Activated naive CD4-positive, alpha-beta T cell (primary cell): ENCODE measurements around the gene ST8SIA6.
"Not testable (repeated sequence)": the region's sequence is repeated elsewhere in the genome, so short reads cannot be mapped to it uniquely, and the experiment has no call there.

Experiments
- DNase-seq, 4 experiments: peaks; one replicate each; lab custom pipeline; 2025; lab: John Stamatoyannopoulos, UW

The ST8SIA6 gene

DNA sequence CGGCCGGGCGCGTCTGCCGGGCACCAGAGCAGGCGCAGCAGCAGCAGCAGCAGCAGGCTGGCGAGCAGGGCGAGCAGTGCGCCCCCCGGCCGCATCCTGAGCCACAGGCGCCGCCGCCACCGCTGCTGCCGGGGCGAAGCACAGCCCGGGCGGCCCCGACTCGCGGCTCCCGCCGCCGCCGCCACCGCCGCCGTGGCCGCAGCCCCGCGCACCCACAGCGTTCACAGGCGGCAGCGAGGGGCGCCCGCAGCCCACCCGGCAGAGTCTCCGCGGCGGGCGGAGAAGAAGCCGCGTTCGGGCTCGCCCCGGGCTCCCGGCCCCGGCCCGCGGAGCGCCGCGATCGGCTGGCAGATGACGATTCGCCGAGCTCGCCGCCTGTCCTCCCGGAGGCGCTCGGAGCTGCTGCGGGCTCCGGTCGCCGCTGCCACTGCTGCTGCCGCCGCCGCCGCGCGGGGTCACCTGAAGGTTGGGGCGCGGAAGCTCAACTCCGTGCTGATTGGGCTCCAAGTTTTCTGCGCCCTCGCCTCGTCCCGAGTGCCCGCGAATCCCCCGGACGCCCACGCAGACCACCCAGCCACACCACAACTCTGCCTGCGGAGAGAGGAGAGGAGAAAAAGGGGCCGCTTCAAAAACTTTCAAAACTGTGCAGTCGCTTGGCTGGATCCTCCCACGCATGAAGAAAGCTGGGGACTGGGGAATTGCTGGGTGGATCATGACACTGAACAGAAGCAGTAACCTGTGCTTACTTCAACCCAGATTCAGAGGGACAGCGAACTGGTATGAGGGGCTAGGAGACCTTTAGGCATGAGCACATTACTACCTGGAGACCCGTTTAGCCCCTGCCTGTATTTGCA, at the start of gene ST8SIA6:
ST8SIA6 (minus strand) TSS at position 435 of the 854 bp plus-strand sequence; CDS start at position 95, 340 bp downstream.
- peak in 3 of 4 experiments; percentile 3 to 47 (median 20) for DNase-seq

- no peak for DNase-seq
These were observed 49.4 kb upstream of the ST8SIA6 start for GRCh38 chr10:17503795-17504194.

DNA sequence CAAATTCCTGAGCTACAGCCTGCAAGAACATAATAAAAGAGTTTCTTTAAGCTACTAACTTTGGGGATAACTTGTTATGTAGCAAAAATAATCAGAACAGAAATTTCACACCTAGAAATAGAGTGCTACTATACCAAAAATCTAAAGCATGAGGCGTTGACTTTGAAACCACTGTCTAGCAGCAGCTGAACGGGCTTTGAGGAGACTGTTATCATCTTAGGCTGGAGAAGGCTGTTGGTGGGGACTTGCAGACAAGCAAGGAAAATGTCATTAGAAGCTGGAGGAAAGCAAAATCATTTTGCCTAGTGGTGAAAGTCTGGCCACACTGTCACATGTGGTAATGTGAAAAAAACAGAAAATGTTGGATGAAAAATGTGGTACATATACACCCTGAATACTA, 48.4 kb upstream of the ST8SIA6 start:
- no peak for DNase-seq

DNA sequence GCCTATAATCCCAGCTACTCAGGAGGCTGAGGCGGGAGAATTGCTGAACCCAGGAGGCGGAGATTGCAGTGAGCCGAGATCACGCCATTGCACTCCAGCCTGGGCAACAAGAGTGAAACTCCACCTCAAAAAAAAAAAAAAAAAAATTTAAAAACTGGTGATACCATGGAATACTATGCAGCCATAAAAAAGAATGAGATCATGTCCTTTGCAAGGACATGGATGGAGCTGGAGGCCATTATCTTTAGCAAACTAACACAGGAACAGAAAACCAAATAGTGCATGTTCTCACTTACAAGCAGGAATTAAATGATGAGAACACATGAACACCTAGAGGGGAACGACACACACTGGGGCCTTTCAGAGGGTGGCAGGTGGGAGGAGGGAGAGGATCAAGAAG, 44.6 kb upstream of the ST8SIA6 start:
- not testable (repeated sequence) for DNase-seq

- DNase-seq: no peak
These were observed 43.1 kb upstream of the ST8SIA6 start for GRCh38 chr10:17497446-17498030.

- no peak for DNase-seq
These were observed 40.3 kb upstream of the ST8SIA6 start for GRCh38 chr10:17494626-17495260.

DNA sequence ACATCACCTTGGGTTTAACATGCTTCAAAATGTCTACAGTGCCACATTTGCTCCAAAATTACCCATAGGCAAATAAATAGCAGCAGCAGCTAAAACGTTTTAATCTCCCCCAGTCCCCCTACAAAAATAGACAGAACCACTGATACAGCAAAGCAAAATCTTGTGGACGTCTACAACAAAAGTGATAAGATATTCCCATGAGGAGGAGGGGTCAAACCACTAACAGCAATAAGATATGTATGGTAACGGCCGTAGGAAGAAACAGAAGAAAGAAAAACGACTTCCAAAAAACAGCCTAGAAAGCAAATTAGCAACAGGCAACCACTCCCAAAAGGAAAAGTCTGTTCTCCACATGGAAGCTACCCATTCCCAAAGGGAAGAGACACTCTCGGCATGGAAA, 34.5 kb upstream of the ST8SIA6 start:
- DNase-seq: no peak

GRCh38 chr10:17483079-17483478, 28.7 kb upstream of the ST8SIA6 start:
- DNase-seq: no peak

DNA sequence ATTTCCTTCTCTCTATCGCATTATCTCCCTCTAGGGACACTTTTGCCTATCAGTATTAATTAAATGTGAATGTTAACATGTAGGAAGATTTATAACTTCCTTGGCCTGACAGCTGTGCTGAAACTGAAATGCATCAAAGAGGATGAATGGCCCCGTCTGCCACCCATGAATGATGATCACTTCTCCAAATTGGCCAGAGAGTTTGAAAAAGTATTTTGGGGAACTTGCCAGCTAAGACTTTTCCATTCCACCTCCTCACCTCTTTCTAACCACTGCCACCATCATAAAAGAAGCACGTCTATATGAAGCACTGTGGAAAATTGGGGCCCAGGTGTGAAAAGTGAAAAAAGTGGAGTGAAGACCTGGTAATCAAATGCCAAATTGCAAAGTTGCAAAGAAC, 25.4 kb upstream of the ST8SIA6 start:
- no peak for DNase-seq

DNA sequence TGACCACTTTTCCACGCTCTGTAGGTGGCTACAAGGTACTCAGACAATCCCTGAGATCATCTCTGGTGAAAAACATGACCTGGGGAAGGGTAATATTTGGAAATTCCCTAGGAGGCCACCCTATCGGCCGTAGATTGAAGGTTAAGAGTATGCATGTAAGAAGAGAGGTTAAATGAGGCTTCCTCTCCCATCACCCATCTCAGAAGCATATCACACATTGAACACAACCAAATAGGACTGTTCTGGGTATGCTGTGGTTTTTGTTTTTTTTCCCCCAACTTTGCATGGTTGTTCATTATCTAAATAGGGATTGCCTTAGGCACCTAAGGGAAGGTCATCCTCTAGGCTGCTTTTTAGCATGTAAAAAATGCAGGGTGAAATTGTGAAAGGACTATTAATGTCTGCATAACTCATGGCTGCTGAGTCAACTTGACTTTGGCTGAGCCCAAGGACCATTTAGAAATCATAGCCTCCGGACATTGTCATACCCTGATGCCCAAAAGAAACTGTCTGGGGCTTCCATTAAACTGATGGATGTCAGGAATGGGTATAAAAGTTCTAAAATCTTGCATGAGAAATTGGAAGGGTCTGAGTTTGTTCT, 24.7 kb upstream of the ST8SIA6 start:
- no peak for DNase-seq

DNA sequence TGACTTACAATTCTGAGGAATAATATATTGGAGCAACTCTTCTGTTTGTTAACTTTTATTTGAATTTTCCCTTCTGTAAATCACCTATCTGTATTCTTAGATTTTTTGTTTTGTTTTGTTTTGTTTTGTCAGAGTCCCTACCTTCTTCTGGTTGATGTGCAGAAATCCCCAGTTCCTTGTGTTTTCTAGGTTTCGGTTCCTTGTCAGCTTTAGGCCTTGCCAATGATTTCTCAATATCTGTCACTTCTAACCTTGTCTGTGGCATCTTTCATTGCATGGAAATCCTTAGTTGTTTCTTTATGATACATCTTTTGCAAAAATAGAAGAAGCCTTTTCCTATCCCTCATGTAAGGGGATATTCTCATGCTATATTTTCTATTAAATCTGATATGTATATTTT, 21.7 kb upstream of the ST8SIA6 start:
- DNase-seq: no peak

DNA sequence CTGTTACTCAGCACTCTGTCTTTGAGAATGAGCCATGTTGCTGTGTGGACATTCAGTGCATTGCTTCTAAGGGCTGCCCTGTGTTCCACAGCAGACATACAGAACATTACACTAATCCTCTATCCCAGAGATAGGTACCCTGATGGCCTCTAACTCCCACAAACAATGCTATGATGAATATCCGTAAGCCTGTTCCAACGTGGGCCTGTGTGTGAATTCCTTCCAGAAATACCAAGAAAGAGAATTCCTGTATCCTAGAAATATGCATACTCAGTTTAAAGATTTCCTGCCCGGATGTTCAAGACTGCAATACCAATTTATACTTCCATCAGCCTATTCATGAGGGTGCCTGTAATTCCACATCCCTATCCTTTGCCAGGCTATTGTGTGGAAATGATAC, 21.3 kb upstream of the ST8SIA6 start:
- no peak for DNase-seq

- DNase-seq: no peak
These were observed 20.4 kb upstream of the ST8SIA6 start for GRCh38 chr10:17474595-17475323.

- no peak for DNase-seq
These were observed 19.0 kb upstream of the ST8SIA6 start for GRCh38 chr10:17473228-17473950.

DNA sequence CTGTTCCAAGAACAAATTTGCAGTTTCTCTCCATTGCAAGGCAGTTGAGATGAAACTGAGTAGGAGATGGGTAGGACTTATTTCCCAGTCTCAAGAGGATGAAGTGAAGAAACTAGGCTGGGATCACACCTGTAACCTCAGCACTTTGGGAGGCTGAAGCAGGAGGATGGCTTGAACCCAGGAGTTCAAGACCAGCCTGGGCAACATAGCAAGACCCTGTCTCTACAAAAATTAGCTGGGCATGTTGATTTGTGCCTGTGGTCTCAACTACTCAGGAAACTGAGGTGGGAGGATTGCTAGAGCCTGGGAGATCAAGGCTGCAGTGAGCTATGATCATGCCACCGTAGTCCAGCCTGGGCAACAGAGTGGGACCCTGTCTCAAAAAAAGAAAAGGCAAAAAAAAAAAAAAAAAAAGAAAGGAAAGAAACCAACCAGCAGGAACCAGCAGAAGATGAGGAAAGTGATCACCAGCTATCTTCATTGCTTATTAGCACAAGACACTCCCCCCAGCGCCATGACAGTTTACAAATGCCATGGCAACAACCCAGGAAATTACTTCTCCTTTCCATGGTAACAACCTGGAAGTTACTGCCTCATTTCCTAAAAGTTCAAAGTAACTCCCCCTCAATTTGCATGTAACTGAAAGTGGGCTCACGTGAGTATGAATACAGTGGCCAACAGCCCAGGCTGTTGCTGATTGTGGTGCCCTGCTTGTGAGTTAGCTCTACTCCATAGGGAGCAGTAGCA, 18.3 kb upstream of the ST8SIA6 start:
- no peak for DNase-seq

DNA sequence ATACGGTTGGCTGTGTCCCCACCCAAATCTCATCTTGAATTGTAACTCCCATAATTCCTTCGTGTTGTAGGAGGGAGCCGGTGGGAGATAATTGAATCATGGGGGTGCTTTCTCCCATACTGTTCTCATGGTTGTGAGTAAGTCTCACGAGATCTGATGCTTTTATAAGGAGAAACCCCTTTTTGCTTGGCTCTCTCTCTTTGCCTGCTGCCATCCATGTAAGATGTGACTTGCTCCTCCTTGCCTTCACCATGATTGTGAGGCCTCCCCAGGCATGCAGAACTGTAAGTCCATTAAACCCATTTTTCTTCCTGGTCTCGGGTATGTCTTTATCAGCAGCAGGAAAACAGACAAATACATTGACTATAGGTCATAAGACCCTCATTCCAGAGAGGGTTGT, 15.9 kb upstream of the ST8SIA6 start:
- DNase-seq: no peak

DNA sequence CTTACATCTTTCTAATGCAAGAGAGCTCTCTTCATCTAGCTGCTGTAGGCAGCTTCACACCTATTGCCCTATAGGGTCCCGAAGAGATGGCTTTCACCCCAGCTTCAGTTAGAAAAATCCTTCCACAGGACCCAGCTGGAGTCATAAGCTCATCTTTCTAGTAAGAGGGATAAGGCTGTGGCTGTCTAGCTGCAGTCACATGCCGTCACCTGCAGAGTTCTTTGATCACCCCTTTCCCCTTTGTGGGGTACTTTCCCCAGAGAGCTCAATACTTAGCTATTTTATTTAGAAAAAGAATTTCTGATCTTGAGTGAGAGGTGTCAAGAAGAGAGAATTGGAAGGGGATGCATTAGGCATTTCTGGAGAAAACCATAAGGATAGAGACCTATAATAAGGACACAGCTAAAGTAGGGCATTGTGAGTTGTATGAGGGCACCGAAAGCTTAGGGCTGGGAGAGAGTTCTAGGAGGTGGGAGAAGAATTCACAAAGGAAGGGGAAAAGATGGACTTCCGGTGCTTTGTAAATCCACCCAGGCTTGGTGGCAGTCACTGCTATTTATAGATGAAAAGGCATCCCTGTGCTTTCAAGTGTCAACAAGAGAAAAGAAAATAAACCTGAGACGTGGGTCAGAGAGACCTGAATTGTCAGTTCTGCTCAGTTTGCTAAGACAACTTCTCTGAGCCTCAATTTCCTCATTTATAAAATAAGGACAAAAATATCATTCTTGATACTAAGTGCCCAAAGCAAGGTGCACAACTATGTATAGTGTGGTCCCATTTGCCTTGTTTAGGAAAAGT, 11.1 kb upstream of the ST8SIA6 start:
- DNase-seq: no peak

DNA sequence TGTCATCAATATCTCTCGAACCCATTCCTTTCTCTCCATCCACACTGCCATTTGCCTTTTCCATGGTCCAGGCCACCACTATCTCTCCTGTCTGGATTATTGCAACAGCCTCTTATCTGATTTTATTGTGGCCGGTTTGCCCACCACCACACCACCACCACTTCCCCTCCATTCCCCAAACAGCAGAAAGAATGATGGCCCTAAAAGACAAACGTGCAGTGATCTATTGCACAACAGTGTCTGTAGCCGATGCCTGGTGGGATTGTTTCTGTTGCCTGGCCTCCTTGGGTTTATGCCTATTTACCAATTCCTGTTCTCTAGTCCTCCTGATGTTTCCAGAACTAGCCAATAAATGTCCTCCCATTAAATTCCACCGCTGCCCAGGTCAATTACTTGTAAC, 10.2 kb upstream of the ST8SIA6 start:
- DNase-seq: no peak

- no peak for DNase-seq
These were observed 6.4 kb upstream of the ST8SIA6 start for GRCh38 chr10:17460756-17461155.

- no peak for DNase-seq
These were observed 2.7 kb upstream of the ST8SIA6 start for GRCh38 chr10:17457083-17457482.
